Measurements from ENCODE around the gene CDH10.

Gene CDH10

DNA sequence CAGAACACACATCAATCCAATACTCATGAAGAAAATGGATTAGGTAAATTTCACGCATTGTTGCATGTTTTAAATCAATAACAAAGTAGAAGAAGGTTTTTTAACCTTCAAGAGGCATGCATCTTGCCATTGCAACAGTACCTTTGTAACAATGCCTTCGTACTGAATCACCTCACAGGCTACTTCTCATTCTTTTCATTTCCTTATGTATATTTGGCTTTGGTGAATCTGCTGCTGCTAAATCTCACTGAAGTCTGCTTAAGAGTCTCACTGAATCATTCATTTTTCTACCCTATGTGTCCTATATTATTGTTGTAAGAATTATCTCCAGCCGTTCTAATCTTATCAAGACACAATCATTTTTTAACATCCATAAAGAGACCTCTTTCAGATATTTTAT is 152.5 kb downstream of the CDH10 start:
- Mint-ChIP-seq H3K36me3 (ENCODE audit: low read depth) (no peaks in the 10 kb centered on the region), H3K4me1 (ENCODE audit: low read depth) (no peaks in the 10 kb centered on the region), H3K27me3 (no peaks in the 10 kb centered on the region), H3K4me3 (no peak overlapping the region), H3K27ac (no peak overlapping the region), H3K9me3 (no peaks in the 10 kb centered on the region)
- intact Hi-C loops (cut with micrococcal nuclease): no loop called here

DNA sequence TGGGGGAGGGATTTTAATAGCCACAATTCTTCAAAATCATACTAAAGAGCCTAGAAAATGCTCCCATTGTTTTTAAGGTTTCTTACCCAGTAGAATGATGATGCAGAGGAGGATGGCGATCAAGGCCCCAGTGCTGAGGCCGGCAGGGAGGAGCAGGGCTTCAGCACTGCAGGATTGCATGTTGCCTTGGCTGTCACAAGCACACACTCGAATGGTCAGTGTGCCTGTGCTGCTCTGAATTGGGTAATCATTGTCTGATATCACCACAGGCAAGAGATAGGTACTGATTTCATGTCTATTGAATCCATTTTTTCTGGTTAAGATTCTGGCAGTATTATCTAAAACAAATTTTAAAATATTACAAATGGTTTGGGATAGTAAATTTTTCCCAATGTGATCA is 153.3 kb downstream of the CDH10 start:
- intact Hi-C loops (cut with micrococcal nuclease): no loop called here
- no peaks in the 10 kb centered on the region for H3K27me3 Mint-ChIP-seq
- H3K27ac Mint-ChIP-seq: no peak overlapping the region
- no peaks in the 10 kb centered on the region for H3K36me3 Mint-ChIP-seq (ENCODE audit: low read depth)
- no peak overlapping the region for H3K4me3 Mint-ChIP-seq
- H3K9me3 Mint-ChIP-seq: no peaks in the 10 kb centered on the region
- H3K4me1 Mint-ChIP-seq (ENCODE audit: low read depth): no peaks in the 10 kb centered on the region

DNA sequence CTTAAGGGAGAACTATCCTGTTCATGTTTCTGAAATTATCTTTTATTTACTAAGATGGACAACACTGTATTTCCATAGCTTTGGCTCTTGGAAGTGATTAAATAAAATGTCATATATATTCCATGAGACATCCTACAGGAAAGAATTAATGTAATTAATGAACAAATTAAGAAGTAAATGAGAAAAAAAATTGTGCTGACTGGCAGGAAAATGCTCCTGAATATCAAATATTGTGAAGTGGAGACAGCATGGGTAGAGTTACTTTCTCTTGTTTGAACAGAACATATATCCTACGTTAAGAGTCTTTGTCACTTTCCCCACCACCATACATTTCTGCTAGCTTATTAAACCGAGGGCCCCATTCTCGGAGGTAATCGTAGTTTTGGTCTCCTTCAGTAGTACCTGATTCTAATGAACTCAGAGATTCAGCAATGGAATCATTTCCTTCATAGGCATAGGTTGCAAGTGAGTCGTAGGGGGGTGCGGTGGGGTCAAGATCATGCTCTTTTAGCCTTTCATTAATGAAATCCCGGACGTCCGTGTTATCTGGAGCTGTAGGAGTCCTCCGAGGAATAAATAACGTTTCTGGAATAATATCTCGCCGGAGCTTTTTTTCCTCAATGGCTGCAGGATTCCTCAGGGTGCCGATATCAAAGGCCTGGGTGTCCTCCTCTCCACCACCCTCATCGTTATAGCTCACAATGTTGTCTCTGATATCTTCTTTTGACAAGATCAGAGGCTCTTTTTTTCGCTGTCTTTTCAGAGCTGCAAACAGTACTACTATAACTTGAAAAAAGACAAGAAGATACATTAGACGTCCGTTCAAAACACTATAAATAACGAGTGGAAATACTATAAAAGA is 157.2 kb downstream of the CDH10 start:
- Mint-ChIP-seq H3K27me3 (no peaks in the 10 kb centered on the region), H3K36me3 (ENCODE audit: low read depth) (no peaks in the 10 kb centered on the region), H3K27ac (no peak overlapping the region), H3K9me3 (no peaks in the 10 kb centered on the region), H3K4me1 (ENCODE audit: low read depth) (no peaks in the 10 kb centered on the region), H3K4me3 (no peak overlapping the region)
- intact Hi-C loops (cut with micrococcal nuclease): no loop called here

DNA sequence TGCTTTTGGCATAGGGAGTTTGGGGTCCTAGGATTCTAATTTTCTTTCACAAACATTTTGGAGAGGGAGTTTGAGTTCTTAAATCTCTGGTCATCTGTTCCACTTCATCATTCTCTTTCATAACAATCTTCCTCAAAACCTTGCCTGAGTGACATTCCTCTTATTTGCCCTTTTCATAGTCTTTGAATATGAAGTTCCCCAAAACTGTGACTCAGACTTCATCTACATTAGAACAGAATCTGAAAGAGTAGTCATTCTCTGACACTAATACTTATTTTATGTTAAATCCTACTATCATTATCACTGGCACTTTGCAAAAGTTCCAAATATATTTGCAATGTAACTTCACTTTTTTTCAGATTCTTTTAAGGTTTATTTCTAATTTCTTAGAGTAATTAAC is 163.8 kb downstream of the CDH10 start:
- no peak overlapping the region for H3K4me3 Mint-ChIP-seq
- intact Hi-C loops (cut with micrococcal nuclease): no loop called here
- H3K27me3 Mint-ChIP-seq: no peaks in the 10 kb centered on the region
- no peak overlapping the region for H3K27ac Mint-ChIP-seq
- no peaks in the 10 kb centered on the region for H3K4me1 Mint-ChIP-seq (ENCODE audit: low read depth)
- no peaks in the 10 kb centered on the region for H3K36me3 Mint-ChIP-seq (ENCODE audit: low read depth)
- no peaks in the 10 kb centered on the region for H3K9me3 Mint-ChIP-seq

DNA sequence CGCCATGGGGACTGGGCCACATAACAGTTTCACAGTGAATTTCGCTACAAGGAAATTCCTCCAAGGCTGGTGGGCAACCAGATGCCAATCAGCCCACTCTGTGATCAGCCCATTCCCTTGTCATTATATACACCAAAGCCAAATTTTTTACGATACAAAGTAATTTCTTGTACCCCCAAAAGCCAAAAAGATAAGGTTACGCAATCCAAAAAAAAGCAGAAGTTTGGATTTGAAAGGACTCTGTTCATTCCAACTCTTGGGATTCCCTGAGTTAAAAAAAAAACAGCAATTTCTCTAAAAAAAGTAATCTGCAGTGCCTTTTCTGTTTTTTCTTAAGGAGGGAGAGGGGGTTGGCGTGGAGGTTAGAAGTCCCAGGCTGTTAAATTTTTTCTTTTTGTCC is 166.8 kb downstream of the CDH10 start:
- Mint-ChIP-seq H3K27ac (no peak overlapping the region), H3K4me3 (no peak overlapping the region), H3K27me3 (no peaks in the 10 kb centered on the region), H3K9me3 (no peaks in the 10 kb centered on the region), H3K4me1 (ENCODE audit: low read depth) (no peaks in the 10 kb centered on the region), H3K36me3 (ENCODE audit: low read depth) (no peaks in the 10 kb centered on the region)
- intact Hi-C loops (cut with micrococcal nuclease): no loop called here

DNA sequence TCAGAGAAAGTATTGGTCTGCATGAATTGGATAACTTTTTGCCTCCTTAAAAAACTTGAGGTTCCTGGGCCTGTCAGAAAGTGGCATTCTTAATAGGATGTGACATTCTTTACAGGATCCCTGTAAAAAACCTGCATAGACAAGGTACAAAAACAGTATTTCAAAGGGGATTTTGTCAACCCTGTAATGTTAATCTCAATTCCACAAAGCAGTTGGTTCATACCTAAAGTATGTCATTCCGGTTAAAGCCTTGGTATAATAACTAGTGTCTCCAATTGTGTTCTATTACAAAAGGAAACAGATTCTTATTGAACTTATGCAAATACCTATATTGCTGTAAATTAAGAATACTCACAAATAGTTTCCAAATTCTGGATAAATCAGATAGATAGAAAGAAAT is 169.7 kb downstream of the CDH10 start:
- Mint-ChIP-seq H3K4me1 (ENCODE audit: low read depth) (no peaks in the 10 kb centered on the region), H3K27ac (no peak overlapping the region), H3K4me3 (no peak overlapping the region), H3K36me3 (ENCODE audit: low read depth) (no peaks in the 10 kb centered on the region), H3K9me3 (no peaks in the 10 kb centered on the region), H3K27me3 (no peaks in the 10 kb centered on the region)
- intact Hi-C loops (cut with micrococcal nuclease): no loop called here

DNA sequence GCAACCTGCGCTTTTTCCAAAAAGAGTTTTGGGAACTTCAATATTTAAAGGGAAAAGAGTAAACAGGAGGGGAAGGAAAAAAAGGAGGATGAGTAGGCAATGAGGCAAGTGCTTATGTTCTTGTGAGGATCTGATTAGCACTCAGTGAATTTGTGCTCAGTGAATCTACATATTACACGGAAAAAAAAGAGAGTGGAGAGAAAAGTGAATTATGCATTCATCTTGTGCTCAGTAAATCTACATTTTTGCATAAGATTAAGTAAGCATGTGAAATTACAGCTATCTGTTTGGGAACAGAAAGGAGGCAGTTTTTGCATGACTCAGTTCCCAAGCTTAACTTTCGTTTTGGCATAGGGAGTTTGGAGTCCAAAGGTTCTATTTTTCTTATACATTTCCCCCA is 170.1 kb downstream of the CDH10 start:
- H3K27me3 Mint-ChIP-seq: no peaks in the 10 kb centered on the region
- no peaks in the 10 kb centered on the region for H3K36me3 Mint-ChIP-seq (ENCODE audit: low read depth)
- H3K4me1 Mint-ChIP-seq (ENCODE audit: low read depth): no peaks in the 10 kb centered on the region
- H3K4me3 Mint-ChIP-seq: no peak overlapping the region
- no peaks in the 10 kb centered on the region for H3K9me3 Mint-ChIP-seq
- no peak overlapping the region for H3K27ac Mint-ChIP-seq
- intact Hi-C loops (cut with micrococcal nuclease): no loop called here

DNA sequence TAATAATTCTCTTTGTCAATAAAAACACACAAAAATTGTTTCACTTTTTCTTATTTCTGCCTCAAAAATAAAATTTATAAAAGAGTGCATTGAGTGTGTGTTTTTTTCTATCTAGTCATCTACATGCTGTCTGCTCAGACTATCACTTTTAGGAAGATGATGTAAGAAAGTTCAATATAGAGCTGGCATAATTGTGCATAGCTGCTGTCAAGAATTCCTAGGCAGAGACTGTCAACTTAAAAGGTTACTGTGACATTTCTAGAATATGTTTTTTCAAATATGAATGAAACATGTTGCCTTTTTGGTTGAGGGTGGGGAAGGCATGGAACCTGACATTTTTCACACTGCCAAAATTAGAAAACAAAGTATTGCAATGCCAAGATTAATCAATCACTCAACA is 172.3 kb downstream of the CDH10 start:
- no peaks in the 10 kb centered on the region for H3K36me3 Mint-ChIP-seq (ENCODE audit: low read depth)
- no peak overlapping the region for H3K27ac Mint-ChIP-seq
- no peak overlapping the region for H3K4me3 Mint-ChIP-seq
- H3K4me1 Mint-ChIP-seq (ENCODE audit: low read depth): no peaks in the 10 kb centered on the region
- H3K27me3 Mint-ChIP-seq: no peaks in the 10 kb centered on the region
- H3K9me3 Mint-ChIP-seq: no peaks in the 10 kb centered on the region
- intact Hi-C loops (cut with micrococcal nuclease): no loop called here

DNA sequence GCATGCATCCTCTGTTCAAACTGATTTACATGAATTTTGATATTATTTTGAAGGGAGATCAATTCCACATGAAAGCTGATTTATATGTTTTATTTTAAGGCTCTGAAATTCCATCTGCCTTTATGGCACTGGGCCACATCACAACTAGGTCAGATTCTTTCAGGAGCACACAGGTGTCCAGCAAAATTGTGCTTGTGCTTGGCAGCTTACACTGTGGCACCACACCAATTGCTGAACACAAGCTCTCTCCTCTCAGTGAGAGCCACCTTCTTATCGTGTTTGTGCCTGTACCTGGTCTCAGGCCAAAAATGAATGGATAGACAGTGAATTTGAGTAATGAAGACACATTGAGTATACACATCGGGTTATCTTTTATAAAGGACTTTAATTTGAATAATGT is 200.4 kb downstream of the CDH10 start:
- Mint-ChIP-seq H3K27me3 (no peaks in the 10 kb centered on the region), H3K9me3 (no peaks in the 10 kb centered on the region), H3K4me1 (ENCODE audit: low read depth) (no peaks in the 10 kb centered on the region), H3K36me3 (ENCODE audit: low read depth) (no peaks in the 10 kb centered on the region), H3K4me3 (no peak overlapping the region), H3K27ac (no peak overlapping the region)
- intact Hi-C loops (cut with micrococcal nuclease): no loop called here

DNA sequence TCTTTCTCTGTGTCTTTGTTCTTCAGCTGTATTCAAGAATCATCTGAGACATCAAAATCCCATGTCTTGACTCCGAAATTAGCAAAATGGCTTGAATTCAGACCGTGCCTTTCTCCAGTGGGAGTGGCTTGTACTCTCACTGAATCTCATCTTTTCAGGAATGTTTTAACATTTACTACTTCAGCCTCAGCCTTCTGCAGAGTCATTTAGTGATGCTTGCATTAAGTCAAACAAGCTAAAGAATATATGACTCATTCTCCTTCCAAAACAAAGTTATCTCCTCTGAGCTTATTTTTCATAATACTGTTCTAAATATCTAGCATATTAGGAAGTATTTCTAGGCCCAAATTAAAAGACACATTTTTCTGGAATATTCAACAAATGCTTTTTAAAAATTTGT is 205.3 kb downstream of the CDH10 start:
- Mint-ChIP-seq H3K9me3 (no peaks in the 10 kb centered on the region), H3K27ac (no peak overlapping the region), H3K27me3 (no peaks in the 10 kb centered on the region), H3K4me3 (no peak overlapping the region), H3K36me3 (ENCODE audit: low read depth) (no peaks in the 10 kb centered on the region), H3K4me1 (ENCODE audit: low read depth) (no peaks in the 10 kb centered on the region)
- intact Hi-C loops (cut with micrococcal nuclease): no loop called here

All from dendritic cell treated with granulocyte-macrophage colony-stimulating factor and Interleukin-4, amounts not matched to agents 40 ng/mL and 50 ng/mL, for 4 days (primary cell).